ENCODE results near the gene TEX22.

TEX22 gene

GRCh38 chr14:105355850-105356604 lies 42.3 kb upstream of the TEX22 start:
- H3K4me1 ChIP-seq (ENCODE audit: control insufficient read depth, insufficient read depth, low read length), result no peaks in the 10 kb centered on the region
- peaks cover 0 to 20% of the 10 kb centered on the region in 2 experiments; a peak in 2 of 3 replicates for H3K36me3 ChIP-seq (ENCODE audit: control insufficient read depth in 2 of 2, insufficient read depth in 1 of 2, low read length in 2 of 2)
- ChIA-PET POLR2A (no interaction called here), CTCF (no interaction called here)
- no peak for TF ChIP-seq ZNF423 (tag by site-specific recombination; IDR thresholded peaks at IDR 0.05)
- no peak for TF ChIP-seq KLF1 (tag by site-specific recombination; IDR thresholded peaks at IDR 0.05)
- no peak for TF ChIP-seq ZNF747 (tag by site-specific recombination; IDR thresholded peaks at IDR 0.05)
- no peak for TF ChIP-seq ZNF791 (tag by site-specific recombination; IDR thresholded peaks at IDR 0.05)
- no peak for TF ChIP-seq ZNF510 (tag by site-specific recombination; IDR thresholded peaks at IDR 0.05; ENCODE audit: insufficient replicate concordance)
- TF ChIP-seq ZNF596 (tag by site-specific recombination; IDR thresholded peaks at IDR 0.05), result no peak
- TF ChIP-seq IKZF3 (tag by site-specific recombination; IDR thresholded peaks at IDR 0.05), result no peak
- no peak for TF ChIP-seq TRIM28 (IDR thresholded peaks at IDR 0.05; ENCODE audit: borderline replicate concordance, low read length)
- no peak for TF ChIP-seq PBX3 (CRISPR knock-in tag; IDR thresholded peaks at IDR 0.05)
- no peak for TF ChIP-seq ZNF248 (tag by site-specific recombination; IDR thresholded peaks at IDR 0.05)
- no peak for TF ChIP-seq ZEB2 (tag by site-specific recombination; IDR thresholded peaks at IDR 0.05)
- no peak for TF ChIP-seq TCF7L2 (IDR thresholded peaks at IDR 0.05; ENCODE audit: borderline replicate concordance, low read depth, low read length)
- TF ChIP-seq SP3 (tag by site-specific recombination; IDR thresholded peaks at IDR 0.05), result no peak
- no peak for TF ChIP-seq KLF8 (tag by site-specific recombination; IDR thresholded peaks at IDR 0.05)
- TF ChIP-seq ZNF274 (IDR thresholded peaks at IDR 0.05; ENCODE audit: low read length), result no peak
- TF ChIP-seq ZNF274 (tag by site-specific recombination; IDR thresholded peaks at IDR 0.05; ENCODE audit: borderline replicate concordance), result no peak
- TF ChIP-seq ZNF501 (tag by site-specific recombination; IDR thresholded peaks at IDR 0.05), result no peak
- no peak overlapping the region for H3K27ac ChIP-seq (ENCODE audit: extremely low read depth, low read depth, low read length)
- H3K4me3 ChIP-seq (ENCODE audit: low read depth, low read length), result no peak overlapping the region
- H3K9me3 ChIP-seq (ENCODE audit: control insufficient read depth, insufficient read depth, low read depth, low read length), result no peaks in the 10 kb centered on the region

- ChIA-PET POLR2A (no interaction called here), CTCF (no interaction called here)
- H3K36me3 ChIP-seq (ENCODE audit: control insufficient read depth in 2 of 2, insufficient read depth in 1 of 2, low read length in 2 of 2), result peaks cover 0 to 20% of the 10 kb centered on the region in 2 experiments; a peak in 2 of 3 replicates
- H3K9me3 ChIP-seq (ENCODE audit: control insufficient read depth, insufficient read depth, low read depth, low read length), result no peaks in the 10 kb centered on the region
- H3K4me3 ChIP-seq (ENCODE audit: low read depth, low read length), result no peak overlapping the region
- TF ChIP-seq ZIC2 (tag by site-specific recombination; IDR thresholded peaks at IDR 0.05) (peak; percentile 6; the same call in 1 of the 2 replicates), ZNF830 (tag by site-specific recombination; IDR thresholded peaks at IDR 0.05; ENCODE audit: low read depth) (no peak), KLF1 (tag by site-specific recombination; IDR thresholded peaks at IDR 0.05) (peak; percentile 60), ZNF404 (tag by site-specific recombination; IDR thresholded peaks at IDR 0.05) (no peak)
- no peak overlapping the region for H3K27ac ChIP-seq (ENCODE audit: extremely low read depth, low read depth, low read length)
- no peaks in the 10 kb centered on the region for H3K4me1 ChIP-seq (ENCODE audit: control insufficient read depth, insufficient read depth, low read length)
Measured at GRCh38 chr14:105356927-105357326, 41.4 kb upstream of the TEX22 start.

GRCh38 chr14:105357626-105358025 lies 40.7 kb upstream of the TEX22 start:
- POLR2A ChIA-PET, result no interaction called here
- CTCF ChIA-PET, result no interaction called here
- TF ChIP-seq IKZF3 (tag by site-specific recombination; IDR thresholded peaks at IDR 0.05) (no peak), ZNF366 (tag by site-specific recombination; conservative IDR thresholded peaks at IDR 0.05) (no peak), ZNF658 (tag by site-specific recombination; IDR thresholded peaks at IDR 0.05) (no peak)
- no peaks in the 10 kb centered on the region for H3K4me1 ChIP-seq (ENCODE audit: control insufficient read depth, insufficient read depth, low read length)
- H3K4me3 ChIP-seq (ENCODE audit: low read depth, low read length), result no peak overlapping the region
- H3K36me3 ChIP-seq (ENCODE audit: control insufficient read depth in 2 of 2, insufficient read depth in 1 of 2, low read length in 2 of 2), result peaks cover 0 to 20% of the 10 kb centered on the region in 2 experiments; a peak in 2 of 3 replicates
- H3K27ac ChIP-seq (ENCODE audit: extremely low read depth, low read depth, low read length), result no peak overlapping the region
- no peaks in the 10 kb centered on the region for H3K9me3 ChIP-seq (ENCODE audit: control insufficient read depth, insufficient read depth, low read depth, low read length)
